T47D (cell line): ENCODE results near the gene ANAPC4.

Experiments
- DNase-seq, 2 experiments: peaks; one replicate each; pipeline versions ENCODE4 v3.0.0 to v3.0.0-alpha.2; 2011 to 2012; ENCODE audit warnings: low read depth in 1 of 2, low spot score in 1 of 2
- JUND ChIP-seq: IDR thresholded peaks from 2 replicates; pipeline ENCODE4 v1.6.1; 2012; ENCODE audit warnings: low read depth
- in situ Hi-C: cut with HindIII; loops from 2 replicates; pipeline ENCODE4 v1.10.0; 2016; ENCODE audit warnings: low sequenced_read_pairs, low pct_unique_long_range_greater_than_20kb

The ANAPC4 gene

GRCh38 chr4:25424539-25425228 lies 47.6 kb downstream of the ANAPC4 start:
- DNase-seq, result no peak
- in situ Hi-C loops, result no loop called here
- TF ChIP-seq JUND, result no peak

DNA sequence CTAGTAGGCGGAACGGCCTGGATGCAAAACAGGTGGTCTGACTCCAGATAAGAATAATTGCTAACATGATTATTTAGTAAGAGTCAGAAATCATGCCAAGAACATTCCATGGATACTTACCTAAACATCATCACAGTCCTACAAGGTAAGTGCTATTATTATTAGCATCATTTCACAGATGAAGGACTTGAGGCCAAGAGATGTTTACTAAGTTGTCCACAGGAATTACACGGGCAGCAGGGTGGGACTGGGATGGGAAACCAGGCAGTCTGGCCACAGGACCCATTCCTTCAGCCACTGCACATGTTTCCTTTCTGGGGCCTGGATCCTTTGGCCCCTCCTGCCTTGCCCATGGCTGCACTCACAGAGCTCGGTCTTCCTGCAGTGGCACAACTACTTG lies 48.3 kb downstream of the ANAPC4 start:
- in situ Hi-C loops, result no loop called here
- no peak for TF ChIP-seq JUND
- no peak for DNase-seq

DNA sequence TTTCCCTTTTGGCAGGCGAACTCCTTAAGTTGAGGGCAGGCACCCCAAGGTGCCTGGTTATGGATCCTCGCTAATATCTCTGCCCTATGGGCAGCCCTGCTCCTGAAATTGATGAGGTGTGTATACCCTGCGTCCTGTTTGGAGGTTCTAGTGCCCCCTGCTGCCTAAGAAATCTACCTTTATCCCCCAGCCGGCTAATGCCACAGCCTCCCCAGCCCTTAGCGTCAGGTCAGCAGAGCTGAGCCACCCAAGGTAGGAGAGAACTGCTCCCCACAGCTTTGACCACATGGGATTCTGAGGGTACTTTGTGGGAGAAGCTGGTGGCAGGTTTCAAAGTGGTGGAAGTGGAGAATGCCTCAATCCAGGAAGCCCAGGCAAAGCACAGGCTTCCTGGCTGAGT lies 50.8 kb downstream of the ANAPC4 start:
- no peak for TF ChIP-seq JUND
- no peak for DNase-seq
- in situ Hi-C loops, result no loop called here

DNA sequence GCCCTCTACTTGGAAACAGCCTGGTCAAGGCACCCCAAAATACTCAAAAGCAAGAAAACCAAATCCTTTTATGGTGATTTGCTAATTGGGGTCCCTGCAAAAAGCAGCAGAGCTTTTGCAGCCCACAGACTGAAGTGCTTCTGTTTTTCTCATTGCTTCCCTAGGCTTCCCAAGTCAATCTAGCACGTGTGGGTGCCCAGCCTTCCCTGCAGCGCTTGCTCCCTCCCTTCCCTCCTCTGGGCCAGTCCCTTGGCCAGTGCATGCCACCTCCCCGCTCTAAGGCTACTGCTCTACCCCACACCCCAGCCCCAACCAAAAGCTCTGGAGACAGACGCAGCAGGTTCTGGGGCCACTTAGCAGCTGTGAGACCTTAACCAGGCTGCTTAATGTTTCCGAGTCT lies 53.6 kb downstream of the ANAPC4 start:
- in situ Hi-C loops, result no loop called here
- TF ChIP-seq JUND, result no peak
- no peak for DNase-seq

DNA sequence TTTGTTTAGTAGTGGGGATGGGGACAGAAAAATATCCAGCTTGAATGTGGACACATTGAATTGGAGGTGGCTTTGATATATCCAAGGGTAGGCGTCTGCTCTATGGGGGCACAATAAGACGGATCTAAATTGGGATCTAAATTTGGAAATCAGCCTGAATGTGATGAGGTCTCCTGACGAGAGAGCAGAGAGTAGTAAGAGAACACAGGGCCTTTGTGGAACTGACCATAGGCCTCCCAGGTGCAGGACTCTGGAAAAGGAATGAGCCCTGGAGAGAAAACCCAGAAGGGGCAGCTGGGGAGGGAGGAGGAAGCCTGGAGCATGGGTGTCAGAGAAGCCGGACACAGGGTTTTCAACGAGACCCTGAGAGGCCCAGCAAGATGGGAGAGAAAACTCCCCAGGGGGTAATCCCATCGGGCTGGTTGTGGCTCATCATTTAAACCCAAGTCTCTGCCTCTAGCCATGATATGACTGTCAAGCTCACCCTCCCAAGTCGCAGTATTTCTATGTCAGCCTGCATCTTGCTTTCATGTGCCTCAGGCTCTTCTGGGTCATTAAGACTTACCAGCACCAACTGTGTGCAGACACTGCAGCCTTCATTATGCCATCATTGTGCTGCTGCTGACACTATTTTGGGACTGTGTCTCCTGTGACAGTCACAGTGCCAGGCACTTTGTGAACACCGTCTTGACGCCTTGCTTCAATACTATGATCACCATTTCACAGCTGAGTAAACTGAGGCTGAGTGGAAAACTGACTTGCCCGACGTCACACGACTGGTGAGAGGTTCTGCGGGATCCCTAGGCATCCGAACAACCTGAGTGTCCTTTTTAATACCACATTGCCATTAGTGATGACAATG lies 57.1 kb downstream of the ANAPC4 start:
- DNase-seq, result no peak
- in situ Hi-C loops, result no loop called here
- TF ChIP-seq JUND, result no peak

DNA sequence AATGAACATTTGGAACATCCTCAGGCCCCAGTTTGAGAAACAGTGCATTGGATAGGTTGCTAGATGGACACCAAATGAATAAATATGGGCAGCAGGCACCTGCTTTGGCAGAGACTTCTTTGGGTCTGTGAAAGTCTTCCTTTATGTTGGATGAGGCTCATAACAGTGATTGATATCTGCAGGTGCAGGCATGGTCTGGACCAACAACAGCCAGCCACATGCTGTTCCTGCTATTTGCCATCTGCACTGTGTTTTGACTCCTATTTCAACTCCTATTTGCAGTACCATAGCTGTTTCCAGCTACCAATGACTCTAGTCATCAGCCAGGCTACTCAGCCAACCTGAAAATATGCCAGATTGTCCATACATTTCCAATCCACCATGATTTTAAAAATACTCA lies 60.9 kb downstream of the ANAPC4 start:
- DNase-seq, result no peak
- no peak for TF ChIP-seq JUND
- in situ Hi-C loops, result no loop called here

GRCh38 chr4:25439918-25440477 lies 62.9 kb downstream of the ANAPC4 start:
- DNase-seq, result peak; percentile 11 to 69
- no peak for TF ChIP-seq JUND
- in situ Hi-C loops, result no loop called here

- no peak for DNase-seq
- in situ Hi-C loops, result no loop called here
- no peak for TF ChIP-seq JUND
Observed at GRCh38 chr4:25440478-25441030, 63.5 kb downstream of the ANAPC4 start.

GRCh38 chr4:25441519-25442117 lies 64.6 kb downstream of the ANAPC4 start:
- no peak for TF ChIP-seq JUND
- in situ Hi-C loops, result no loop called here
- peak; percentile 13 to 77 for DNase-seq

- no peak for DNase-seq
- in situ Hi-C loops, result no loop called here
- no peak for TF ChIP-seq JUND
Observed at GRCh38 chr4:25442863-25443307, 65.8 kb downstream of the ANAPC4 start.

DNA sequence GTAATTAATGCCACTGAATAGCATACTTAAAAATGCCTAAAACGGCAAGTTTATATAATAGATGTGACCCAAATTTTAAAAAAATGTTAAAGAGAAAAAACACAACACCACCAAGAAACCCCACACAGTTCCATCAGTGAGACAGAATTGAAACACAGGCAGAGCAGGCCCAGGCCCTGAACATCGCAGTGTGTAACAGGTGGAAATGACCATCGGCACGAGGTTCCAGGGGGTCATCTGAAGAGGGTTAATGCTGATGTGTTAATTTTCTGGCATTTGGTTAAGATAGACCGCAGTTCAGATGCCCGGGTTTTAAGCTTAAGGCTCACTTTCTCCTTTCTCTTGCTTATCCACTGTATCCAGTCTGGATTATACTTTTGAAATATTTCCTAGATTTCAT lies 66.8 kb downstream of the ANAPC4 start:
- no peak for DNase-seq
- no peak for TF ChIP-seq JUND
- in situ Hi-C loops, result no loop called here

- no peak for TF ChIP-seq JUND
- in situ Hi-C loops, result no loop called here
- DNase-seq, result no peak
Observed at GRCh38 chr4:25446611-25447010, 69.5 kb downstream of the ANAPC4 start.
